ENCODE results near the gene IL37. TPM values are rescaled to one million over a fixed set of nuclear protein-coding genes. Genes with fewer than 3 reads are reported as not detected.

The IL37 gene
- total and polyA plus RNA-seq, 4 donors, result 1.4 TPM; not detected in 3

- Histone ChIP-seq H3K36me3 (ENCODE audit: control insufficient read depth in 4 of 4, insufficient read depth in 4 of 4, low read length in 4 of 4) (no peaks in the 10 kb centered on the region), H3K4me3 (no peak overlapping the region), H3K4me1 (ENCODE audit: control insufficient read depth in 5 of 5, insufficient read depth in 5 of 5, low read length in 5 of 5) (peaks cover 0 to 6% (median 0%) of the 10 kb centered on the region in 5 donors), H3K9me3 (ENCODE audit: control insufficient read depth in 4 of 4, insufficient read depth in 3 of 4, low read length in 3 of 4) (no peaks in the 10 kb centered on the region), H3K27me3 (ENCODE audit: control insufficient read depth in 3 of 3, insufficient read depth in 3 of 3, low read length in 2 of 3) (no peaks in the 10 kb centered on the region), H3K9ac (ENCODE audit: insufficient read depth in 1 of 2, low read length in 2 of 2) (no peak overlapping the region), H3K27ac (ENCODE audit: low read depth in 1 of 2, low read length in 1 of 2) (no peak overlapping the region)
- no peak for TF ChIP-seq CTCF (IDR thresholded peaks at IDR 0.05; ENCODE audit: control extremely low read depth, extremely low read depth)
- no peak for ATAC-seq (ENCODE audit: insufficient read depth, low FRiP score)
- WGBS, 2 donors, result 72 to 74% methylated on average over 4 of the region's 4 CpGs
- no peak for DNase-seq
Measured at GRCh38 chr2:112885506-112885902, 25.5 kb upstream of the IL37 start.

- no peaks in the 10 kb centered on the region for H3K27me3 ChIP-seq (ENCODE audit: control insufficient read depth in 3 of 3, insufficient read depth in 3 of 3, low read length in 2 of 3)
- H3K36me3 ChIP-seq (ENCODE audit: control insufficient read depth in 4 of 4, insufficient read depth in 4 of 4, low read length in 4 of 4), result no peaks in the 10 kb centered on the region
- no peaks in the 10 kb centered on the region for H3K9me3 ChIP-seq (ENCODE audit: control insufficient read depth in 4 of 4, insufficient read depth in 3 of 4, low read length in 3 of 4)
- WGBS, 2 donors, result 90 to 93% methylated on average over 2 of the region's 2 CpGs
- ATAC-seq (ENCODE audit: insufficient read depth, low FRiP score) (no peak), DNase-seq (no peak)
- no peak overlapping the region for H3K4me3 ChIP-seq
- no peak for TF ChIP-seq CTCF (IDR thresholded peaks at IDR 0.05; ENCODE audit: control extremely low read depth, extremely low read depth)
- no peak overlapping the region for H3K27ac ChIP-seq (ENCODE audit: low read depth in 1 of 2, low read length in 1 of 2)
- H3K9ac ChIP-seq (ENCODE audit: insufficient read depth in 1 of 2, low read length in 2 of 2), result no peak overlapping the region
- peaks cover 0 to 6% (median 0%) of the 10 kb centered on the region in 5 donors for H3K4me1 ChIP-seq (ENCODE audit: control insufficient read depth in 5 of 5, insufficient read depth in 5 of 5, low read length in 5 of 5)
Measured at GRCh38 chr2:112886291-112886690, 24.7 kb upstream of the IL37 start.

GRCh38 chr2:112887964-112888749 lies 22.8 kb upstream of the IL37 start:
- Histone ChIP-seq H3K4me3 (no peak overlapping the region), H3K27me3 (ENCODE audit: control insufficient read depth in 3 of 3, insufficient read depth in 3 of 3, low read length in 2 of 3) (no peaks in the 10 kb centered on the region), H3K9ac (ENCODE audit: insufficient read depth in 1 of 2, low read length in 2 of 2) (no peak overlapping the region), H3K4me1 (ENCODE audit: control insufficient read depth in 5 of 5, insufficient read depth in 5 of 5, low read length in 5 of 5) (peaks cover 0 to 6% (median 0%) of the 10 kb centered on the region in 5 donors), H3K36me3 (ENCODE audit: control insufficient read depth in 4 of 4, insufficient read depth in 4 of 4, low read length in 4 of 4) (no peaks in the 10 kb centered on the region), H3K9me3 (ENCODE audit: control insufficient read depth in 4 of 4, insufficient read depth in 3 of 4, low read length in 3 of 4) (no peaks in the 10 kb centered on the region), H3K27ac (ENCODE audit: low read depth in 1 of 2, low read length in 1 of 2) (no peak overlapping the region)
- ATAC-seq (ENCODE audit: insufficient read depth, low FRiP score) (no peak), DNase-seq (peak in 2 of 3 donors; percentile 58 to 82)
- 19 to 43% methylated on average over 2 of the region's 2 CpGs for WGBS, 2 donors
- no peak for TF ChIP-seq CTCF (IDR thresholded peaks at IDR 0.05; ENCODE audit: control extremely low read depth, extremely low read depth)
